Measurements from ENCODE around the gene FBXL19. TPM values are rescaled to one million over a fixed set of nuclear protein-coding genes. Genes with fewer than 3 reads are reported as not detected.
"Not testable (repeated sequence)": the region's sequence is repeated elsewhere in the genome, so short reads cannot be mapped to it uniquely, and the experiment has no call there.

The FBXL19 gene
- total RNA-seq, 1 experiment from 2014 or later, result 16.8 TPM

DNA sequence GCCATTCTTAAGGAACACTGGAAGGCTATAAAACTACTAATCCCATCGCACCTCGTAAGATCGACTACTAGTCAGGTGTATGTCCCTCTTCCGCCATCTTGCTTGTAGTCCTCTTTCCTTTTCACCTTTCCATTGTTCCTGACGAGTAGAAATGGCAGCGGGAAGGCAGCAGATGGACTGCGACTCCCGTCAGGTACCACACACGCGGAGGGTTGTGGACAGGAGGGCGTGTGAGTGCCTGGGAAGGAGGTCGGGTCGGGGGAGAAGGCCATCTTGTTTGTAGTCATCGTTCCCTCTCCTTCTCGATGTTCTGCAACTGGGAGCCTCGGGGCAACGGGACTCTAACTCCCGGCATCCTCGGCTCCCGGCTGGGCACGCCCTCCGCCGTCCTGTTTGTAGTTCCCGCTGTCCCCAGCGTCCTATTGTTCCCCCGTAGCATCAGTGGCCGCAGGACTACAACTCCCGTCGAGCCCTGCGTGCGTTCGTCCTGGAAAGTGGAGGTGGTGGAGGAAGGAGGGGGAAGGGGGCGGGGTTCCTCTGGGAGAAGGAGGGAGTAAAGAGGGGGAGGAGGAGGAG is 324 bp upstream of the FBXL19 start:
- peak; percentile 100 for DNase-seq (ENCODE audit: low read depth)

- DNase-seq (ENCODE audit: low read depth), result no peak
Measured at GRCh38 chr16:30924076-30924912, 922 bp downstream of the FBXL19 start.

DNA sequence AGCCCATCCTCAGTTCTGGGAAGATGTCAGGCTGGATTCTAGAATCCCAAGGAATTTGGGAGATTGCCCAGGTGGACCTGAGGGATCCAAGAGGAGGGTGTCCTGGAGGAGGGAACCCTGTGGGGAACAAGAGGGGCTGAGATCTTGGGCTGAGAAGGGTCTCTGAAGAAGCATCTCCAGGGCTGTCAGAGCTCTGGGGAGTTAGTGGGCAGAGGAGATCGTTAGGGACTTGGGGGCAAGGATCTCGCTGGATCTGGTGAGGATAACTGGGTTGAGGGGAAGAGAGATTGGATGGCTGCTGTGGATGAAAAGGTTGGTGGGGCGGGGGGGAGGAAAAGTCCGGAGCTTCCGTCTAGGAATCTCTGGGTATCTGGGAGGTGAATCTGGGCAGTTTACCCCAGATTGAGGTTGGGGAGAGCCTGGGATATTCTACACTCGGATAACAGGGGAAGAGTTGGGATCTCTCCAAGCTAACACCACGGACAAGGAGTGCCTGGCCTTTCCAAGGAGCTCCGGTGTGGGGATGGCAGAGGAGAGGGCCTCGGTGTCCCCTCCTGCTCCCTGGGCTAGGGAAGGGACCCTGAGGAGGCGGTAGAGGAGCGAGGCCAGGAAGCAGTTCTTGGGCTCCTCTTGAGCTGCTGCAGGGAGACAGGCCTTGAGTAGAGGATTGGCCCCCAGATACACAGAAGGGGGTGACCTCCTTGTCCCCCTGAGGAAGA is 1.7 kb downstream of the FBXL19 start:
- no peak for DNase-seq (ENCODE audit: low read depth)

GRCh38 chr16:30925632-30925987 is 2.2 kb downstream of the FBXL19 start:
- no peak for DNase-seq (ENCODE audit: low read depth)

GRCh38 chr16:30925995-30926811 is 2.8 kb downstream of the FBXL19 start:
- no peak for DNase-seq (ENCODE audit: low read depth)

DNA sequence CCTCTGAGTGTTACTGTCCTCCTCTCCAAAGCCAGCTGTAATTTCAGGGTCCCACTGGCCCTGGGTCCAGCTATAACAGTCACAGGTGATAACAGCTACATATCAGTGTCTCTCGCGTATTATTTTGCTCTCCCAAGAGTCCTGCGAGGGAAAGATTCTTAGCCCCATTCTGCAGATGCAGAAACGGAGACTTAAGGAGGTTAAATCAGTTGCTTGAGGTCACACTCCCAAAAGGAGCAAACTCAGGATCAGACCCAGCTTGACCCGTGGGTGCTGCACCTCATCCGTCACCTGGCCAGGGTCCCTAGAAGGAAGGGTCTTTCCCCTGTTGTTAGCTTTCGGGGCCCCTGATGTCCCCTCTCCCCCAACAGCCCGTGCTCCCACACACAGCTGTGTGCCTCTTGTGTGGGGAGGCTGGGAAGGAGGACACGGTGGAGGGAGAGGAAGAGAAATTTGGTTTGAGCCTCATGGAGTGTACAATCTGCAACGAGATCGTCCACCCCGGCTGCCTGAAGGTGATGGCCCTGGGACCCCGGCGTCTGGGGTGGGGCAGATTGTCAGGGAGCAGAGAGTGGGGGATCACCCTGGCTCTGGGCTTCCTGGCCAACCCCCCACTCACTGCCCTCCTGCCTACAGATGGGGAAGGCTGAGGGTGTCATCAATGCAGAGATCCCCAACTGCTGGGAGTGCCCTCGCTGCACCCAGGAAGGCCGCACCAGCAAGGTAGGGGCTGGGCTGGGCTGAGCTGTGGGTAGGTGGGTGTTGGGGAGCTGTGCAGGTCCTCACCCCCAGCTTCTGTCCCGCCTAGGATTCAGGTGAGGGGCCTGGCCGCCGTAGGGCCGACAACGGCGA is 3.8 kb downstream of the FBXL19 start:
- DNase-seq (ENCODE audit: low read depth), result no peak

GRCh38 chr16:30927789-30928378 is 4.5 kb downstream of the FBXL19 start:
- peak; percentile 62 for DNase-seq (ENCODE audit: low read depth)

DNA sequence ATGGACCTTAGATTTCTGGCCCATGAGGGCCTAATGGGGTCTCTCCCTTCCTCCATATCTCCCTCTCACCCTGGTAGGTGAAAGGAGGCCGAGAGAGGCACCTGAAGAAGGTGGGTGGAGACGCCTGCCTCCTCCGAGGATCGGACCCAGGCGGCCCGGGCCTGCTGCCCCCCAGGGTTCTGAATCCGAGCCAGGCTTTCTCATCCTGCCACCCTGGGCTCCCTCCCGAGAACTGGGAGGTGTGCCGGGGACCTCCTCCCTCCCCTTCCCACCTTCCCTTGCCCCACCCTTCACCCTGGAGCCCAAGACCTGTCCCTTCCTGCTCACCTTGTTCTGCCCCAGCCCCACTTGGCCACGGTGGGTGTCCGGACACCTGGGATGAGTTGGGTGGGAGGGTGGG is 5.0 kb downstream of the FBXL19 start:
- no peak for DNase-seq (ENCODE audit: low read depth)

DNA sequence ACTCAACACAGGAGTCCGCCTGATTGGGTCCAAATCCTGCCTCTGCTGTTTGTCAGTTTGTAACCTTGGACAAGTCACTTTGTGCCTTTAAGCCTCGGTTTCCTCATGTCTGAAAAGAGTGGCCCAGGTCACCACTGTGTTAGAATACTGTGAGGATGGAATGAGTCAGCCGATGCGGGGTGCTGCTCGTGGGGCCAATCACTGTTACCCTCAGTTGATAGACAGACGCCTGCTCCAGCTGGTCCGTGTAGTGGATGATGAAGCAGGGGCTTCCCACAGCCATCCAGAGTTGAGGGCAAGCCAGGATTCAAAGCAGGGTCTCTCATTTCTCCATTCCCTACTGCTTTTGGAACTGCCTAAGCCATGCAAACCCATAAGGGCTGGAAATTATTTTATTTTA is 5.8 kb downstream of the FBXL19 start:
- DNase-seq (ENCODE audit: low read depth), result no peak

DNA sequence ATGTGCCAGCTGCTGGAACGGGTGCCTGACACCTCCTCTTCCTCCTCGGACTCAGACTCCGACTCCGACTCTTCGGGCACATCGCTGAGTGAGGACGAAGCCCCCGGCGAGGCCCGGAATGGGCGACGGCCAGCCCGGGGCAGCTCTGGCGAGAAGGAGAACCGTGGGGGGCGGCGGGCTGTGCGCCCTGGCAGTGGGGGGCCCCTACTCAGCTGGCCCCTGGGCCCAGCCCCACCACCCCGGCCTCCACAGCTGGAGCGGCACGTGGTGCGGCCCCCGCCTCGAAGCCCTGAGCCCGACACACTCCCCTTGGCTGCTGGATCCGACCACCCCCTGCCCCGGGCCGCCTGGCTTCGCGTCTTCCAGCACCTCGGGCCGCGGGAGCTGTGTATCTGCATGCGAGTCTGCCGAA is 6.8 kb downstream of the FBXL19 start:
- DNase-seq (ENCODE audit: low read depth), result no peak

- DNase-seq (ENCODE audit: low read depth), result no peak
Measured at GRCh38 chr16:30931068-30931650, 7.8 kb downstream of the FBXL19 start.

DNA sequence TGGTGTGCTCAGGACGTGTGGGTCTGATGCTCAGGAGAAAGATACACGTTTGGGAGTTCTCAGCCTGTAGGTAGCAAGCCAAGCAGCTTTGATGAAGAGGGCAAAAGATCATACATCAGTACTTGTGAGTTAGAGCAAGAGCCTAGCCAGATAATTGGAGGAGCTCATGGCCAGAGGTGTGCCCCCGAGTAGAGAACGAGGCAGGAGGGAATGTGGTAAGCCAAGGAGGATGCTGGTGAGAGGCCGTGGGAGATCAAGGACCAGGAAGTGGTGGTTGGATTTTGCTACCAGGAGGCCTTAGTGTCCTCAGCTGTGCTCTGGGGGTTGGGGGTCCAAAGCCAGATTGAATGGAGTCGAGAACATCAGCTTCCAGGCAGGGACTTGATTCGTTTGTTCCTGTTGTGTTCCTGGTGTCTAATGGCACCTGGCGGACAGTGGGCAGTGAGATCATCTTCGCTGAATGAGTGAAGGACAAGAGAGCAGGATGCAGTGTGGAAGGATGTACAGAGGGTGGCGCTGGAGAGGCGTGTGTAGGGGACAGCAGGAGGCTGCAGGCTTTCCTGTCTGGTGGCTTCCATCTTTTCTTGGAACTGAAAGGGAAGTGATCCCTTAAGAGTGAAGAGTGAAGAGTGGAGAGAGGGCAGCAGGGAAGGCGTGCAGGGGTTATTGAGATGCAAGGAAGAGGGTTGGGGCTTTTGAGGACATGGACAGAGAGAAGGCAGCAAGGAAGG is 11.6 kb downstream of the FBXL19 start:
- peak; percentile 56 for DNase-seq (ENCODE audit: low read depth)

GRCh38 chr16:30937692-30938091 is 14.3 kb downstream of the FBXL19 start:
- DNase-seq (ENCODE audit: low read depth), result no peak

- not testable (repeated sequence) for DNase-seq (ENCODE audit: low read depth)
Measured at GRCh38 chr16:30939571-30939970, 16.2 kb downstream of the FBXL19 start.

- peak; percentile 67 for DNase-seq (ENCODE audit: low read depth)
Measured at GRCh38 chr16:30941600-30942425, 18.4 kb downstream of the FBXL19 start.

- no peak for DNase-seq (ENCODE audit: low read depth)
Measured at GRCh38 chr16:30942426-30942806, 19.0 kb downstream of the FBXL19 start.

- DNase-seq (ENCODE audit: low read depth), result no peak
Measured at GRCh38 chr16:30944352-30944751, 21.0 kb downstream of the FBXL19 start.

GRCh38 chr16:30946671-30947540 is 23.5 kb downstream of the FBXL19 start:
- DNase-seq (ENCODE audit: low read depth), result no peak
